Neural progenitor cell (in vitro differentiated cells): ENCODE measurements around the gene AVEN. TPM values are rescaled to one million over a fixed set of nuclear protein-coding genes. Genes with fewer than 3 reads are reported as not detected.

ENCODE experiments used
- DNase-seq: peaks from one replicate; pipeline ENCODE4 v3.0.0-alpha.2; 2016; ENCODE audit warnings: low spot score
- H2AFZ ChIP-seq: fragments of 200-600 bp; sonication (generic); replicated peaks from 2 replicates; pipeline ENCODE4 v1.6.1; 2016; ENCODE audit warnings: antibody characterized with exemption
- H3F3A ChIP-seq: fragments of 200-600 bp; sonication (generic); 2 replicates; pipeline ENCODE4 v1.6.1; 2016; ENCODE audit warnings: antibody characterized with exemption, low read depth
- H3K27ac ChIP-seq: fragments of 200-600 bp; sonication (generic); 2 replicates; pipeline ENCODE4 v1.5.1; 2016; ENCODE audit warnings: mild to moderate bottlenecking
- H3K27me3 ChIP-seq: fragments of 200-600 bp; sonication (generic); 2 replicates; pipeline ENCODE4 v1.6.1; 2016; ENCODE audit warnings: mild to moderate bottlenecking, moderate library complexity
- H3K36me3 ChIP-seq: fragments of 200-600 bp; sonication (generic); 2 replicates; pipeline ENCODE4 v1.5.1; 2016
- H3K4me1 ChIP-seq: fragments of 200-600 bp; sonication (generic); 2 replicates; pipeline ENCODE4 v1.6.1; 2016; ENCODE audit warnings: mixed run types
- H3K4me2 ChIP-seq: fragments of 200-600 bp; sonication (generic); 2 replicates; pipeline ENCODE4 v1.6.1; 2016
- H3K4me3 ChIP-seq: fragments of 200-600 bp; sonication (generic); 2 replicates; pipeline ENCODE4 v1.5.1; 2016
- H3K79me2 ChIP-seq: fragments of 200-600 bp; sonication (generic); 2 replicates; pipeline ENCODE4 v1.6.1; 2016; ENCODE audit warnings: low read depth
- H3K9ac ChIP-seq: fragments of 200-600 bp; sonication (generic); 2 replicates; pipeline ENCODE4 v1.6.1; 2016
- H3K9me3 ChIP-seq: fragments of 200-600 bp; sonication (generic); 2 replicates; pipeline ENCODE4 v1.5.1; 2016; ENCODE audit warnings: low read depth
- H4K20me1 ChIP-seq: fragments of 200-600 bp; sonication (generic); 2 replicates; pipeline ENCODE4 v1.6.1; 2016; ENCODE audit warnings: low read depth
- H3K27ac Mint-ChIP-seq: 3 replicates; pipeline ENCODE4 v1.8.0; 2021; ENCODE audit warnings: mixed read lengths
- H3K27me3 Mint-ChIP-seq: 2 replicates; pipeline ENCODE4 v1.8.0; 2022; ENCODE audit warnings: low read depth, mild to moderate bottlenecking, inconsistent platforms, moderate library complexity, mixed read lengths; ENCODE audit not compliant: insufficient read depth
- H3K36me3 Mint-ChIP-seq: 3 replicates; pipeline ENCODE4 v1.8.0; 2021; ENCODE audit warnings: mixed read lengths
- H3K4me1 Mint-ChIP-seq: 3 replicates; pipeline ENCODE4 v1.8.0; 2021; ENCODE audit warnings: mixed read lengths
- H3K4me3 Mint-ChIP-seq: 3 replicates; pipeline ENCODE4 v1.8.0; 2021; ENCODE audit warnings: mild to moderate bottlenecking, moderate library complexity, mixed read lengths
- H3K9me3 Mint-ChIP-seq: 3 replicates; pipeline ENCODE4 v1.8.0; 2020; ENCODE audit warnings: mixed read lengths
- EZH2 ChIP-seq: fragments of 200-600 bp; sonication (generic); IDR thresholded peaks from 2 replicates; pipeline ENCODE4 v1.6.1; 2017; ENCODE audit warnings: antibody characterized with exemption, mild to moderate bottlenecking, moderate library complexity
- EZH2phosphoT487 ChIP-seq: fragments of 200-600 bp; sonication (generic); IDR thresholded peaks from 2 replicates; pipeline ENCODE4 v1.6.1; 2017; ENCODE audit warnings: antibody characterized with exemption
- total RNA-seq: library from RNA; depleted of rRNA; stranded (reverse); fragments of >200 nt; gene quantifications from 2 replicates; pipeline ENCODE4 v1.2.3, GENCODE V29; 2015; ENCODE audit warnings: low replicate concordance
- TF ChIP-seq, protein P1 (sequence below): fragments of 200-600 bp; sonication (generic); IDR thresholded peaks from 2 replicates; pipeline ENCODE4 v1.5.1; 2017; ENCODE audit warnings: antibody characterized with exemption, mild to moderate bottlenecking

The AVEN gene
- total RNA-seq, 1 donor from 2014 or later = 21.9 TPM

DNA sequence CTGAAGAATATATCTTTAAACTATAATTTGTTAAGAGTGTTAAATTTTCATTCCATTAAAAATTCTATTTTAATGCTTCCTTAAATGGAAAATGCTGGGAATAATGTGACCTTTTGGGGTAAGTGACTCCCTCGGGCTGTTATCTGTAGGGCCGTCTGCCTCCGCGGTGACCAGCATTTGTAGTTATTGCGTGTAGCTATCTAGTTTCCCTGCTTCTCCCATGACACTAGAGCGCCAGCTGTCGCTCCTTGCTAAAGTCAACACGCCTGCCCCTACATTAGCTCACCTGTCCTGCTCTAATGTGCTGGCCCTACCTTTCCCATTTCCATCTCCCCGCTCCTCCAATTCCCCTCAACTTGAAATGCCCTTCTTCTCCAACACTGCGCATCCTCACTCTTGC lies 83.1 kb downstream of the AVEN start:
- H3K36me3 Mint-ChIP-seq = no peaks in the 10 kb centered on the region
- Histone ChIP-seq H3K4me3 (no peak overlapping the region), H3K27ac (no peak overlapping the region), H3K4me2 (no peak overlapping the region), H3K9ac (no peak overlapping the region), H3K4me1 (no peaks in the 10 kb centered on the region), H2AFZ (no peak overlapping the region), H3K36me3 (no peaks in the 10 kb centered on the region), H4K20me1 (no peaks in the 10 kb centered on the region), H3K27me3 (no peaks in the 10 kb centered on the region), H3K79me2 (no peaks in the 10 kb centered on the region), H3F3A (no peaks in the 10 kb centered on the region), H3K9me3 (no peaks in the 10 kb centered on the region)
- no peak for DNase-seq
- H3K27ac Mint-ChIP-seq = no peak overlapping the region
- H3K9me3 Mint-ChIP-seq = no peaks in the 10 kb centered on the region
- no peaks in the 10 kb centered on the region for H3K27me3 Mint-ChIP-seq
- H3K4me3 Mint-ChIP-seq = no peak overlapping the region
- H3K4me1 Mint-ChIP-seq = peaks cover 14% of the 10 kb centered on the region
- TF ChIP-seq EZH2 (no peak), EZH2phosphoT487 (no peak)
- TF ChIP-seq, protein P1, sequence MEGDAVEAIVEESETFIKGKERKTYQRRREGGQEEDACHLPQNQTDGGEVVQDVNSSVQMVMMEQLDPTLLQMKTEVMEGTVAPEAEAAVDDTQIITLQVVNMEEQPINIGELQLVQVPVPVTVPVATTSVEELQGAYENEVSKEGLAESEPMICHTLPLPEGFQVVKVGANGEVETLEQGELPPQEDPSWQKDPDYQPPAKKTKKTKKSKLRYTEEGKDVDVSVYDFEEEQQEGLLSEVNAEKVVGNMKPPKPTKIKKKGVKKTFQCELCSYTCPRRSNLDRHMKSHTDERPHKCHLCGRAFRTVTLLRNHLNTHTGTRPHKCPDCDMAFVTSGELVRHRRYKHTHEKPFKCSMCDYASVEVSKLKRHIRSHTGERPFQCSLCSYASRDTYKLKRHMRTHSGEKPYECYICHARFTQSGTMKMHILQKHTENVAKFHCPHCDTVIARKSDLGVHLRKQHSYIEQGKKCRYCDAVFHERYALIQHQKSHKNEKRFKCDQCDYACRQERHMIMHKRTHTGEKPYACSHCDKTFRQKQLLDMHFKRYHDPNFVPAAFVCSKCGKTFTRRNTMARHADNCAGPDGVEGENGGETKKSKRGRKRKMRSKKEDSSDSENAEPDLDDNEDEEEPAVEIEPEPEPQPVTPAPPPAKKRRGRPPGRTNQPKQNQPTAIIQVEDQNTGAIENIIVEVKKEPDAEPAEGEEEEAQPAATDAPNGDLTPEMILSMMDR = no peak

DNA sequence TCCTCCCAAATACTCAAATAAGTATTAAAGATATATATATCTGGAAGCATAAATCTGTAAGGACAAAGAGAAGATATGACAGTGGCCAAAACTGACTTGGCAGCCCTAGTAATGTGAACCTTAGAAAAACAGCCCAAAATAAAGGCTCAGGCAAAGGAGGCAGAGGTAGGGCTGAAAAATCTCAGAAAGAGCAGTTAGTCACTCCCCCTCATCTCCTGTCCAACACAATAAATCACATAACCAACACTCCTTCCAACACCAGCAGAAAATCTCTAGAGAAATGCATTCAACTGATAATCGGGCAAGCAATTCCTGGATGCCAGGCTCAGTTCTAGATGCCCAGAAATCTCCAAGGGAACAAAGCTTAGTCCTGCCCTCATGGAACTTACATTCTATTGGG lies 92.9 kb downstream of the AVEN start:
- no peaks in the 10 kb centered on the region for H3K36me3 Mint-ChIP-seq
- no peaks in the 10 kb centered on the region for H3K4me1 Mint-ChIP-seq
- no peaks in the 10 kb centered on the region for H3K9me3 ChIP-seq
- no peaks in the 10 kb centered on the region for H3K4me1 ChIP-seq
- H3K79me2 ChIP-seq = no peaks in the 10 kb centered on the region
- H3K36me3 ChIP-seq = no peaks in the 10 kb centered on the region
- no peak for DNase-seq
- H3K4me3 Mint-ChIP-seq = no peak overlapping the region
- TF ChIP-seq, protein P1 = no peak
- TF ChIP-seq EZH2 = no peak
- TF ChIP-seq EZH2phosphoT487 = no peak
- no peak overlapping the region for H3K27ac ChIP-seq
- H3K4me3 ChIP-seq = no peak overlapping the region
- H3K9me3 Mint-ChIP-seq = peaks cover 7% of the 10 kb centered on the region
- H3K27me3 ChIP-seq = no peaks in the 10 kb centered on the region
- no peak overlapping the region for H3K9ac ChIP-seq
- H4K20me1 ChIP-seq = no peaks in the 10 kb centered on the region
- H3K4me2 ChIP-seq = no peak overlapping the region
- no peak overlapping the region for H3K27ac Mint-ChIP-seq
- H3F3A ChIP-seq = no peaks in the 10 kb centered on the region
- peaks cover 3% of the 10 kb centered on the region for H3K27me3 Mint-ChIP-seq
- H2AFZ ChIP-seq = no peak overlapping the region

DNA sequence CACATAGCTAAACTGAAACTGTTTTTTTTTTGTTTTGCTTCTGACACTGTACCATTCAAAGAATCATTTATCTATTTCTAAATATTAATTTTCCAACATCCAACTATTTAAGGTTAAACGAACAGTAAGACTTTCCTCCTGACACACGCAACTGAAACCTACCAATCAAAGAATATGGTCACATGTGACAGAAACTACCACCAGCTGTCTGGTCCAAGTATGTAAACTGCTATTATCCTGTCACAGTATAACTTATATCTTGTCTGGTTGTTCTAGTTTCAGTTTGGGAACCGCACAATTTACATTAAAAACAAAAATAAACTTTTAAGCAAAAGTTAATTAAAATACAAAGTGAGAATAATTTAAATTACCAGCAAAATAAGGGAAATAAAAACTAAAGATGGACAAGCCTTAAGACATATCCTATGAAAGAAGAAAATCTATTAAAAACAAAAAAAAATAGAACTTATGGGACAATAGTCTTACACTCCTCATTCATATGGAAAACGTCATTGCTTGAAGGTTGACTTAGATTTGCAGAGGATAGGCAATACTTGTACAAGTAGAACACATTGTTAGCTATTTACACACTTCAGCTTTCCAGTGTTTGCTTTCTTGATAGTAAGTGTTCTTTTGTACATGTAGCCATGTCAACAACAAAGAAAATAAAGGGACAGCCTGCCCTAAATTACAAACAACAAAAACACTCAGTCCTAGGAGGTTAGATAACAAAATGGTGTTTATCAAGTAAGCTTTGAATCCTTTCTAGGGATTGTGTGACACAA lies 97.5 kb downstream of the AVEN start:
- DNase-seq = no peak

More for the DNA sequence above, 97.5 kb downstream of the AVEN start:
- Mint-ChIP-seq H3K27ac (no peak overlapping the region), H3K27me3 (peaks cover 3% of the 10 kb centered on the region), H3K36me3 (no peaks in the 10 kb centered on the region), H3K4me1 (no peaks in the 10 kb centered on the region), H3K9me3 (peaks cover 7% of the 10 kb centered on the region), H3K4me3 (no peak overlapping the region)
- H3K79me2 ChIP-seq = no peaks in the 10 kb centered on the region
- no peak overlapping the region for H3K9ac ChIP-seq
- no peaks in the 10 kb centered on the region for H4K20me1 ChIP-seq
- no peaks in the 10 kb centered on the region for H3K4me1 ChIP-seq
- H3K9me3 ChIP-seq = no peaks in the 10 kb centered on the region
- no peaks in the 10 kb centered on the region for H3F3A ChIP-seq
- H2AFZ ChIP-seq = no peak overlapping the region
- no peaks in the 10 kb centered on the region for H3K36me3 ChIP-seq
- H3K4me2 ChIP-seq = no peak overlapping the region
- H3K27me3 ChIP-seq = no peaks in the 10 kb centered on the region
- H3K4me3 ChIP-seq = no peak overlapping the region
- TF ChIP-seq EZH2phosphoT487 (no peak), EZH2 (no peak)
- TF ChIP-seq, protein P1 = no peak
- H3K27ac ChIP-seq = no peak overlapping the region
